Thyroid gland (tissue), 4 donors: ENCODE data around the gene WAPL.

Experiments
- CTCF ChIP-seq, 6 experiments: fragments of 200-600 bp in 3 of 6; fragments of 450-650 bp in 3 of 6; sonication (generic) in 3 of 6; IDR thresholded peaks; one replicate each; pipeline ENCODE4 v1.5.1; 2016 to 2019; ENCODE audit warnings: antibody characterized with exemption in 6 of 6, mild to moderate bottlenecking in 2 of 6, inconsistent platforms in 1 of 6, moderate library complexity in 1 of 6
- POLR2A ChIP-seq, 2 donors: fragments of 450-650 bp; IDR thresholded peaks; one replicate each; pipeline ENCODE4 v1.6.1; 2017; ENCODE audit warnings: antibody characterized with exemption in 2 of 2, mild to moderate bottlenecking in 2 of 2, moderate library complexity in 1 of 2

- TF ChIP-seq CTCF (IDR thresholded peaks at IDR 0.05), result no peak
- TF ChIP-seq POLR2A (IDR thresholded peaks at IDR 0.05), result no peak
Measured at GRCh38 chr10:86402283-86402941, 119.2 kb downstream of the WAPL start.
